GM19455 (cell line): ENCODE results near the gene GRAP2.
"Not testable (repeated sequence)": the region's sequence is repeated elsewhere in the genome, so short reads cannot be mapped to it uniquely, and the experiment has no call there.

Experiments
- ATAC-seq: cut with Tn5 transposase; IDR thresholded peaks from one replicate; pipeline ENCODE4 v1.9.1; 2021; ENCODE audit not compliant: unreplicated experiment

GRAP2 gene

GRCh38 chr22:39896313-39896996, 4.4 kb upstream of the GRAP2 start:
- ATAC-seq = no peak

DNA sequence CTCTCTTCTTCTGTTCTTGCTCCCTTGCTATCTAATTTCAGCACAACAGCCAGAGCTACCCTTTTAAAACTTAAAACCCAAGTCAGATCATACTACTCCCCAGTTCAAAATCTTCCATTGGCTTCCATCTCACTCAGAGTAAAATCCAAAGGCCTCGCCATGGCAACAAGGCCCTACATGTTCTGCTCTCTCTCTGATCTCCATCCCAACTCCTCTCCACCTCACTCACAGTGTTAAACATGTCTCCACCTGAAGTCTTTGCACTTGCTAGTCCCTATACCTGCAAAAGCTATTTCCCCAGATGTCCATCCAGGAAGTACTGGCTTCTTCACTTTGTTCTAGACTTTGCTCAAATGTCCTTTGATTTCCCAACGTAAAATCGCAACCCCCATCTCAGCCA, 3.0 kb upstream of the GRAP2 start:
- no peak for ATAC-seq

DNA sequence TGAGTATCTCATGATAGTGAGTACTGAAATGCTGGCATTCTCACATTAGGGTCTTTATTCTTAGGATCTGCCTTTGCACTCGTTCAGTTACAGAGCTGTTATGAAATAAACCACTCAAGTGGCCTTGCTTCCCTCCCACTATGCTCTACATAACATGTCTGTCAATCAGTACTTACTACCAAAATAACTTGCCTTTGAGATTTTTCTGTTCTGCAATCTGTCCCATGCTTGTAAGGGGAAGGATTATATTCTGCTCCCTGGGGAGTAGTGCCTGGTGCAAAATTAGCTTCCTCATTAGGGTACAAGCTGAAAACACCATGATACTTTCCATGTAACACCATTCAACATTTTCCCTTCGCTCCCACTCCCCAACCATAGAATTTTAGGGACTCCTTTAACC, 1.9 kb upstream of the GRAP2 start:
- ATAC-seq = no peak

DNA sequence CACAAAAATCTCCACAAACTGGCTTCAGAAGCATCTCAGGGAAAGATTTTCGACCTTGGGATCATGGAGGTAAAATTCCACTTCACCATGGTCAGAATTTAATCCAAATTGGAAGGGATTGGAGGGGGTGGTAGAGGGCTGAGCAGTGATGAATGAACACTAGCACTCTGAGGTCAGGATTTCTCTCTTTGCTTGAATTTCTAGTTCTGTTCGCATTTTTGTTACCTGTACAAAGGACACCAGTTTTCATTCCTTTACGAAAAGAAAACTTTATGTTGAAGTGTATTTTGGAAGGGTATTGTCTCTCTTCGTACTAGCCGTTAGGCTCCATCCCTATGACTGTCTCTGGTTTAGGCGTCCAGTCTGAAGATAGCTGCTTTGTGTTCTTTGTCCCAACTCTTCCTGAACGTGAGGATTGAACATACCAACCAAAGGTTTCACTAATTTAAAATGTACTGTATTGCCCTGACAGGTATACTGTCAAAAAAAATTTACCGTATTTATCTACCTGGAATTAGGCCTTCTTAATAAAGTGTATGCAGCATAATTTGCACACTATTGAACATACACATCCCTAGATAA, 772 bp downstream of the GRAP2 start:
- ATAC-seq = no peak

- not testable (repeated sequence) for ATAC-seq
Observed at GRCh38 chr22:39904024-39904423, 3.1 kb downstream of the GRAP2 start.

- no peak for ATAC-seq
Observed at GRCh38 chr22:39904862-39905261, 4.0 kb downstream of the GRAP2 start.

GRCh38 chr22:39905687-39906086, 4.8 kb downstream of the GRAP2 start:
- no peak for ATAC-seq

- no peak for ATAC-seq
Observed at GRCh38 chr22:39906207-39906606, 5.3 kb downstream of the GRAP2 start.

GRCh38 chr22:39907047-39907446, 6.2 kb downstream of the GRAP2 start:
- ATAC-seq = no peak

GRCh38 chr22:39907605-39908097, 6.8 kb downstream of the GRAP2 start:
- no peak for ATAC-seq

DNA sequence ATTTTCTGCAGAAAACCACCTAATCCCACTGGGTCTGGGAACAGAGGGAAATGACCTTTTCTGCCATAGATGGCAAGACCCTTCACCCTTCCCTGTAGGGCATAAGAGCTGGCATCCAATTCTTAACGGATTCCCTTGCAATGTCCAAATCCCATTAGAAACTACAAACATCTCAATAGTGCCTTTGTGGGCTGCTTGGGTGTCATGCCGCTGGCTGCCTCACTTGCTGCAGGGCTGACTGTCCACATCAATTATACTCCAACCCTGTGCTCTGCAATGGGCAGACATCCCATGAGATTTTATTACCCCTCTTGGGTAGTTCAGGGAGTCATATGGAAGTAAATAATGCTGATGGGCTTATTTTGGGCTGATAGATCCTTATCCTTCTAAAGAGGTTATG, 7.3 kb downstream of the GRAP2 start:
- ATAC-seq = no peak

DNA sequence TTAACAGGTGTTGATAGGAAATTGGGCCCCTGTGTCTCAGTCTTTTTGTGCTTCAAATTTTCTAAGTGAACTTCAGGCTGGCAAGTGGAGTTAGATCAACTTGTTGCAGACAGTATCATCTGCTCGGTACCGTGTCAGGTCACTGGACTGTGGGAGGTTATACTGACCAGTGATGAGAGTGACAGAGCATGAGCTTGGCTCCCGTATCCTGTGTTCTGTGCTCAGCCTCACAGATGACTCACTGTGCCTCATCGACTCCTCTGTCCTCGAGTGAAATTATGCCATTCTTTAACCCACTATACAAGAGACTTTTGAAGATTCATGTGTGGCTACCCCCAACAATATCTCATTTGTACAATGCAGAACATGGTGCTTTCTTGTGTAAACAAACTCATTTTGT, 7.9 kb downstream of the GRAP2 start:
- ATAC-seq = no peak

- ATAC-seq = no peak
Observed at GRCh38 chr22:39910876-39911613, 10.2 kb downstream of the GRAP2 start.

DNA sequence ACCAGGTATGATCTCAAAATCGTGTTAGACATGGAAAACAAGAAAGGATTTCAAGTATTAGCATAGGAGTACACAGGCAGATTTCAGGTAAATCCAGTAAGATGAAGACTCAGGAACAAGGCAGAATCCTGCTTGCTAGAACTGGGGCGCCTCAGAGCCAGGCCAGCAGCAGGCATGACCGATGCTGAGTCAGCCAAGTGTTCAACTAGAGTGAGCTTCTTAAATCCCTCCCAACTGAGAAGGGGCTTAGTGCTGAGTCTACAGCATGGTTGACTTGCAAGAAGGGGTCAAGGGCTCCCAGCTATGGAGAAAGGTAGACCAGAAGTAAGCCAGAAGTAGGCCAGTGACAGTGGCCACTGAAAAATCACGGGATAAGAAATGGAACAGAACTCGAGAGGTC, 12.4 kb downstream of the GRAP2 start:
- no peak for ATAC-seq

- no peak for ATAC-seq
Observed at GRCh38 chr22:39913886-39914285, 13.0 kb downstream of the GRAP2 start.

DNA sequence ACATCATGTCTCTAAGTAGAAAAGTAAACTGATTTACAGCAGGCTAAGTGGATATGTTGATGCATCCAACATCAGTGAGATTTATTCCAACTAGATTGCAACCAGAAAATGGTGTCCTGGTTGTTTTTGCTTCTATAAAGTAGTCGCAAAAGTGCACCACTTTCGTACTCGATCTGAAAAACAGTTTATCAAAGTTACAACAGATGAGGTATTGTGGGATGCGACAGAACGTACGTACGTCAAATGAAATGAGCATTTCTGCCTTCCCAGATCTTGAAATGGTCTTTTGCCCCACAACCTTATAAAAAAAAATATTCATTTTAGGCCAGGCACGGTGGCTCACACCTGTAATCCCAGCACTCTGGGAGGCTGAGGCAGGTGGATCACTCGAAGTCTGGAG, 13.7 kb downstream of the GRAP2 start:
- no peak for ATAC-seq

- no peak for ATAC-seq
Observed at GRCh38 chr22:39915295-39915726, 14.4 kb downstream of the GRAP2 start.

- no peak for ATAC-seq
Observed at GRCh38 chr22:39916496-39916895, 15.6 kb downstream of the GRAP2 start.

GRCh38 chr22:39917197-39917643, 16.3 kb downstream of the GRAP2 start:
- ATAC-seq = no peak

DNA sequence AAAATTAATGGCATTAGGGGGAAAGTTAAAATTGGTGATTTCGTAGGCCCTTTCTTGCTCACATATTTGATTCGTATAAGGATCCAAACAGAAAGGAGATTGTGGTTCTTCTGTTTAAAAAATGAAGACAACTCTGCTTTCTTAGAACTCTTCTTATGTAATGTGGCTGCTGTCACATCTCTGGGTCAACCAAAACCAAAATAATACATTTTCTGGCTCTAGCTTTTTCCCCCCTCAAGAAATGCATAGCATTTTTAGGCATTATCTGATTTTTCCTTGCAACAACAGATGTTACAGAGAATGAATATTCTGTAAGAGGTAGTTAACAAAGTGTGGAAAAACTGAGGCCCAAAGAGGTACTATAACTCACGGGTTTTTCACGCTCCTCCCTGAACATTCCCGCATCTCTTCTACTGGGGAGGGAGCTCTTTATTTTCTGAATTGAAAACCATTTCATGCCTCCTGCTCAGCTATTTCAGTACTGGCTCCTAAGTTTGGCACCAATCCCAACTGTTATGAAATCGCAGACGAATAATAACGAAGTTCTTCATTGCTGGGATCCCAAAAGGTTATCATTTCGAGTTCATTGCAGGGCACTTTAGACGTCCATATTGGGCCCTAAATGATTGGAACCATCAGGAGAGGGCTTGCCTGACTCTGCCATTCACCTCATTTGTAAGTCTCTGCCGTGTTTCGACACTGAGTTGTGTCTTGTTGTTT, 17.1 kb downstream of the GRAP2 start:
- ATAC-seq = no peak

DNA sequence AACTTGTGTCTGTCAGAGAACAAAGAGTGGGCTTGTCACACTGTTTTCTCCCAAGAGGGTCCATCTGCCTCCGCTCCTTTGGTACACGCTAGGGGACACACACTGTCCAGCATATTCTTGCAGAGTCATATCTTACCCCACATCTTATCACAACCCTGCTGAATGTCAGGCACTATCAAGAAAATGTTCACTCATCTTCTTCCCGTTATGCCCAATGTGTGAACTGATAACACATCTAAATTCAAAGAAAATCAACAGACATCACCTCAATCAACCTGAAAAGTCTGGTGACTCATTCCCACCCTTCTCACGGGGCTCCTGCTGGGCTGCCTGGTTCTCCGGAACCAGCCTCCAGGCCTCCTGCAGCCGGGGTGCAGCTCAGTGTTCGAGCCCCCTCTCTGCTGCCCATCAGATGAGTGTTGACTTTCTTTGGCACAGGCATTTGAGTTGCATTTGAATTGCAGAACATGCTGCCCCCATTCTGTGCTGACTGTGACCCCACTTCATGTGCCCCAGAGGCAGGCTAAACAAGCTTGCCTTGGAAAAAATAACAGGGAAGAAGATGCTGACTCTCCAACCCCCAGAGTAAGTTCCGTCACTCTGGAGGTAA, 19.4 kb downstream of the GRAP2 start:
- no peak for ATAC-seq
